ENCODE data around the gene SLC13A5.

The SLC13A5 gene

GRCh38 chr17:6683081-6683684, 30.0 kb downstream of the SLC13A5 start:
- Histone ChIP-seq H3K23ac (ENCODE audit: low read depth, low read length, poor library complexity) (no peak overlapping the region), H2BK120ac (ENCODE audit: low read depth, low read length) (no peak overlapping the region), H2AFZ (ENCODE audit: low read length) (no peak overlapping the region), H3K4me2 (ENCODE audit: insufficient read depth, low read length, poor library complexity, severe bottlenecking) (no peak overlapping the region), H3K9ac (ENCODE audit: low read depth, low read length, poor library complexity) (no peak overlapping the region), H2AK5ac (ENCODE audit: low read depth, low read length) (no peak overlapping the region), H2BK5ac (ENCODE audit: low read length) (no peak overlapping the region), H3K27ac (replicated peaks; ENCODE audit: low read length) (no peak overlapping the region), H3K36me3 (replicated peaks in 1 of 2; ENCODE audit: control insufficient read depth in 2 of 2, insufficient read depth in 2 of 2, low read length in 2 of 2) (no peaks in the 10 kb centered on the region), H3K4me1 (ENCODE audit: control insufficient read depth in 2 of 2, insufficient read depth in 1 of 2, low read depth in 1 of 2, low read length in 2 of 2) (no peaks in the 10 kb centered on the region), H3K27me3 (ENCODE audit: control insufficient read depth in 3 of 3, insufficient read depth in 3 of 3, low read depth in 1 of 3, low read length in 3 of 3) (peaks cover 0 to 25% (median 0%) of the 10 kb centered on the region in 3 experiments), H4K8ac (ENCODE audit: low read depth, low read length) (no peak overlapping the region), H3K9me3 (replicated peaks in 1 of 2; ENCODE audit: control insufficient read depth in 2 of 2, insufficient read depth in 1 of 2, low read depth in 1 of 2, low read length in 2 of 2) (no peaks in the 10 kb centered on the region), H2BK15ac (ENCODE audit: low read length) (no peak overlapping the region), H3K79me1 (ENCODE audit: low read depth, low read length) (no peaks in the 10 kb centered on the region), H3K4me3 (ENCODE audit: low read length in 2 of 2) (no peak overlapping the region), H2BK12ac (ENCODE audit: low read length) (no peak overlapping the region), H3K4ac (ENCODE audit: low read length) (no peak overlapping the region), H3K18ac (ENCODE audit: low read length) (no peak overlapping the region), H4K91ac (ENCODE audit: low read depth, low read length, poor library complexity) (no peak overlapping the region), H3K14ac (ENCODE audit: low read length) (no peak overlapping the region)
- WGBS, 2 donors (ENCODE audit: extremely low coverage in 2 of 2, insufficient read length in 2 of 2, insufficient replicate concordance in 1 of 2) = no CpG with 5 or more reads among the region's 3 CpGs
- no peak for DNase-seq (ENCODE audit: low spot score)

DNA sequence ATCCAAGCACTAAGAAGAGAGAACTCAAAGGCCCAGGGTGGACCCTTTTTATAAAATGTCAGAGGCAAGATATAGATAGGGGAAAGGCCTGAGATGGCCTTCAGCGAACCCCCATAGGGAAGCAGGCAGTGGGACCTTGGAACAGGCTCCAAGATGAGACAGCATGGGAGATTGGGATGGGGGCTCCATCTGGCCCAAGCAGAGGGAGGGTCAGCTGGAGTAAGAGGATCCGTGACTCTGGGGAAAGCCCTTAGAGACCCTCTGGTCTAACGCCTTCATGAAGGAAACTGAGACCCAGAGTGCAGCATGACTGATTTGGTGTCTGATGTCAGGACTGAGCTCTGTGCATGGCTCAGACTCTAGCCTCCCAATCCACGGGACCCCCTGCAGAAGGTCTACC, 30.8 kb downstream of the SLC13A5 start:
- H3K18ac ChIP-seq (ENCODE audit: low read length) = no peak overlapping the region
- H2BK5ac ChIP-seq (ENCODE audit: low read length) = no peak overlapping the region
- no peak overlapping the region for H2BK120ac ChIP-seq (ENCODE audit: low read depth, low read length)
- H3K23ac ChIP-seq (ENCODE audit: low read depth, low read length, poor library complexity) = no peak overlapping the region
- no peak overlapping the region for H2AK5ac ChIP-seq (ENCODE audit: low read depth, low read length)
- H3K9ac ChIP-seq (ENCODE audit: low read depth, low read length, poor library complexity) = no peak overlapping the region
- H4K8ac ChIP-seq (ENCODE audit: low read depth, low read length) = no peak overlapping the region
- H2BK15ac ChIP-seq (ENCODE audit: low read length) = no peak overlapping the region
- no peak overlapping the region for H2BK12ac ChIP-seq (ENCODE audit: low read length)
- no peaks in the 10 kb centered on the region for H3K79me1 ChIP-seq (ENCODE audit: low read depth, low read length)
- H3K4me1 ChIP-seq (ENCODE audit: control insufficient read depth in 2 of 2, insufficient read depth in 1 of 2, low read depth in 1 of 2, low read length in 2 of 2) = no peaks in the 10 kb centered on the region
- no peak overlapping the region for H3K4ac ChIP-seq (ENCODE audit: low read length)
- no peak overlapping the region for H3K27ac ChIP-seq (replicated peaks; ENCODE audit: low read length)
- DNase-seq (ENCODE audit: low spot score) = no peak
- WGBS, 2 donors (ENCODE audit: extremely low coverage in 2 of 2, insufficient read length in 2 of 2, insufficient replicate concordance in 1 of 2) = no CpG with 5 or more reads among the region's 4 CpGs
- peaks cover 0 to 31% (median 0%) of the 10 kb centered on the region in 3 experiments for H3K27me3 ChIP-seq (ENCODE audit: control insufficient read depth in 3 of 3, insufficient read depth in 3 of 3, low read depth in 1 of 3, low read length in 3 of 3)
- no peak overlapping the region for H4K91ac ChIP-seq (ENCODE audit: low read depth, low read length, poor library complexity)
- no peak overlapping the region for H3K4me3 ChIP-seq (ENCODE audit: low read length in 2 of 2)
- no peaks in the 10 kb centered on the region for H3K36me3 ChIP-seq (replicated peaks in 1 of 2; ENCODE audit: control insufficient read depth in 2 of 2, insufficient read depth in 2 of 2, low read length in 2 of 2)
- no peak overlapping the region for H3K4me2 ChIP-seq (ENCODE audit: insufficient read depth, low read length, poor library complexity, severe bottlenecking)
- H3K14ac ChIP-seq (ENCODE audit: low read length) = no peak overlapping the region
- H3K9me3 ChIP-seq (replicated peaks in 1 of 2; ENCODE audit: control insufficient read depth in 2 of 2, insufficient read depth in 1 of 2, low read depth in 1 of 2, low read length in 2 of 2) = no peaks in the 10 kb centered on the region
- no peak overlapping the region for H2AFZ ChIP-seq (ENCODE audit: low read length)

DNA sequence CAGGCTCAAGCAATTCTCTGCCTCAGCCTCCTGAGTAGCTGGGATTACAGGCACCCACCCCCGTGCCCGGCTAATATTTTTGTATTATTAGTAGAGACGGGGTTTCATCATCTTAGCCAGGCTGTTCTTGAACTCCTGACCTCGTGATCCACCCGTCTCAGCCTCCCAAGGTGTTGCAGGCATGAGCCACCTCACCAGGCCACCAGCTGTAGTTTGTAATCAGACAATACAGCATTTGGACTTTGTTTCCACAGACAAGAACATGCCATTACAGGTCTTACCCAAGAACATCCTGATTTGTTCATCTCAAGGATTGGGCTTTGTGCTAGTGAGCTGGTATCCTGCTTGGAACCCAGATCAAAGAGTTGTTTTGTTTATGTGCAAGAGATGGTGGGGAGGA, 31.5 kb downstream of the SLC13A5 start:
- Histone ChIP-seq H3K4me1 (ENCODE audit: control insufficient read depth in 2 of 2, insufficient read depth in 1 of 2, low read depth in 1 of 2, low read length in 2 of 2) (no peaks in the 10 kb centered on the region), H3K27me3 (ENCODE audit: control insufficient read depth in 3 of 3, insufficient read depth in 3 of 3, low read depth in 1 of 3, low read length in 3 of 3) (peaks cover 0 to 31% (median 0%) of the 10 kb centered on the region in 3 experiments), H2AK5ac (ENCODE audit: low read depth, low read length) (no peak overlapping the region), H3K79me1 (ENCODE audit: low read depth, low read length) (no peaks in the 10 kb centered on the region), H3K27ac (replicated peaks; ENCODE audit: low read length) (no peak overlapping the region), H3K4me2 (ENCODE audit: insufficient read depth, low read length, poor library complexity, severe bottlenecking) (no peak overlapping the region), H2BK5ac (ENCODE audit: low read length) (no peak overlapping the region), H2BK15ac (ENCODE audit: low read length) (no peak overlapping the region), H2BK120ac (ENCODE audit: low read depth, low read length) (no peak overlapping the region), H3K4me3 (ENCODE audit: low read length in 2 of 2) (no peak overlapping the region), H3K14ac (ENCODE audit: low read length) (no peak overlapping the region), H2BK12ac (ENCODE audit: low read length) (no peak overlapping the region), H4K91ac (ENCODE audit: low read depth, low read length, poor library complexity) (no peak overlapping the region), H3K18ac (ENCODE audit: low read length) (no peak overlapping the region), H3K23ac (ENCODE audit: low read depth, low read length, poor library complexity) (no peak overlapping the region), H2AFZ (ENCODE audit: low read length) (no peak overlapping the region), H3K4ac (ENCODE audit: low read length) (no peak overlapping the region), H3K9ac (ENCODE audit: low read depth, low read length, poor library complexity) (no peak overlapping the region), H4K8ac (ENCODE audit: low read depth, low read length) (no peak overlapping the region), H3K9me3 (replicated peaks in 1 of 2; ENCODE audit: control insufficient read depth in 2 of 2, insufficient read depth in 1 of 2, low read depth in 1 of 2, low read length in 2 of 2) (no peaks in the 10 kb centered on the region), H3K36me3 (replicated peaks in 1 of 2; ENCODE audit: control insufficient read depth in 2 of 2, insufficient read depth in 2 of 2, low read length in 2 of 2) (no peaks in the 10 kb centered on the region)
- WGBS, 2 donors (ENCODE audit: extremely low coverage in 2 of 2, insufficient read length in 2 of 2, insufficient replicate concordance in 1 of 2) = no CpG with 5 or more reads among the region's 5 CpGs
- DNase-seq (ENCODE audit: low spot score) = no peak

GRCh38 chr17:6681176-6681575, 32.0 kb downstream of the SLC13A5 start:
- Histone ChIP-seq H2BK120ac (ENCODE audit: low read depth, low read length) (no peak overlapping the region), H3K4me2 (ENCODE audit: insufficient read depth, low read length, poor library complexity, severe bottlenecking) (no peak overlapping the region), H4K91ac (ENCODE audit: low read depth, low read length, poor library complexity) (no peak overlapping the region), H3K4ac (ENCODE audit: low read length) (no peak overlapping the region), H3K14ac (ENCODE audit: low read length) (no peak overlapping the region), H4K8ac (ENCODE audit: low read depth, low read length) (no peak overlapping the region), H3K4me1 (ENCODE audit: control insufficient read depth in 2 of 2, insufficient read depth in 1 of 2, low read depth in 1 of 2, low read length in 2 of 2) (no peaks in the 10 kb centered on the region), H2BK12ac (ENCODE audit: low read length) (no peak overlapping the region), H3K79me1 (ENCODE audit: low read depth, low read length) (no peaks in the 10 kb centered on the region), H2BK5ac (ENCODE audit: low read length) (no peak overlapping the region), H2AK5ac (ENCODE audit: low read depth, low read length) (no peak overlapping the region), H3K36me3 (replicated peaks in 1 of 2; ENCODE audit: control insufficient read depth in 2 of 2, insufficient read depth in 2 of 2, low read length in 2 of 2) (no peaks in the 10 kb centered on the region), H2AFZ (ENCODE audit: low read length) (no peak overlapping the region), H3K23ac (ENCODE audit: low read depth, low read length, poor library complexity) (no peak overlapping the region), H3K27me3 (ENCODE audit: control insufficient read depth in 3 of 3, insufficient read depth in 3 of 3, low read depth in 1 of 3, low read length in 3 of 3) (peaks cover 0 to 29% (median 0%) of the 10 kb centered on the region in 3 experiments), H3K9me3 (replicated peaks in 1 of 2; ENCODE audit: control insufficient read depth in 2 of 2, insufficient read depth in 1 of 2, low read depth in 1 of 2, low read length in 2 of 2) (no peaks in the 10 kb centered on the region), H3K18ac (ENCODE audit: low read length) (no peak overlapping the region), H2BK15ac (ENCODE audit: low read length) (no peak overlapping the region), H3K9ac (ENCODE audit: low read depth, low read length, poor library complexity) (no peak overlapping the region), H3K27ac (replicated peaks; ENCODE audit: low read length) (no peak overlapping the region), H3K4me3 (ENCODE audit: low read length in 2 of 2) (no peak overlapping the region)
- no CpG with 5 or more reads among the region's 4 CpGs for WGBS, 2 donors (ENCODE audit: extremely low coverage in 2 of 2, insufficient read length in 2 of 2, insufficient replicate concordance in 1 of 2)
- DNase-seq (ENCODE audit: low spot score) = no peak

All from neuronal stem cell (in vitro differentiated cells).